Activated B cell treated with CpG ODN at 0.5 μM for 24 hours (primary cell): Measurements from ENCODE around the gene NUP205. TPM values are rescaled to one million over a fixed set of nuclear protein-coding genes. Genes with fewer than 3 reads are reported as not detected.
"Not testable (repeated sequence)": the region's sequence is repeated elsewhere in the genome, so short reads cannot be mapped to it uniquely, and the experiment has no call there.

Source experiments
- ATAC-seq: fragments of 200-7000 bp; cut with Tn5 transposase; one replicate; pipeline ENCODE4 v1.10.0; 2021; ENCODE audit warnings: low read depth, mild to moderate bottlenecking, moderate library complexity
- CTCF ChIA-PET: fragments of 350-600 bp; sonication (Branson Sonifier 250); formaldehyde crosslinking; loops from one replicate; lab custom pipeline; 2021; ENCODE audit warnings: antibody characterized with exemption; lab: Charles Lee
- POLR2A ChIA-PET: fragments of 350-600 bp; sonication (Branson Sonifier 250); formaldehyde crosslinking; loops from one replicate; lab custom pipeline; 2021; ENCODE audit warnings: antibody characterized with exemption; lab: Charles Lee
- DNase-seq: peaks from one replicate; pipeline ENCODE4 v3.0.0; 2022
- H3K27ac Mint-ChIP-seq: one replicate; pipeline ENCODE4 v1.8.0; 2020; ENCODE audit warnings: mixed read lengths
- H3K27me3 Mint-ChIP-seq: one replicate; pipeline ENCODE4 v1.8.0; 2021; ENCODE audit warnings: mixed read lengths
- H3K36me3 Mint-ChIP-seq: one replicate; pipeline ENCODE4 v1.8.0; 2021; ENCODE audit warnings: low read depth, mixed read lengths
- H3K4me1 Mint-ChIP-seq: one replicate; pipeline ENCODE4 v1.8.0; 2021; ENCODE audit warnings: mixed read lengths
- H3K4me3 Mint-ChIP-seq: one replicate; pipeline ENCODE4 v1.8.0; 2020; ENCODE audit warnings: mild to moderate bottlenecking, mixed read lengths
- H3K9me3 Mint-ChIP-seq: one replicate; pipeline ENCODE4 v1.8.0; 2020; ENCODE audit warnings: mixed read lengths
- CTCF ChIP-seq: fragments of 200-600 bp; IDR thresholded peaks from one replicate; pipeline ENCODE4 v1.8.0; 2022; ENCODE audit warnings: antibody characterized with exemption, mild to moderate bottlenecking
- intact Hi-C: fragments of 100-400 bp; cut with micrococcal nuclease; formaldehyde crosslinking; loops from one replicate; pipeline ENCODE4 v1.15.1; 2024
- total RNA-seq: library from RNA; stranded (reverse); gene quantifications from 2 replicates; pipeline ENCODE4 v1.2.3, GENCODE V29; 2022

Gene NUP205
- total RNA-seq, 1 donor from 2014 or later: 84.1 TPM

GRCh38 chr7:135664046-135664589, 106.4 kb downstream of the NUP205 start:
- DNase-seq (no peak), ATAC-seq (no peak)
- Mint-ChIP-seq H3K27me3 (no peaks in the 10 kb centered on the region), H3K4me1 (peaks cover 43% of the 10 kb centered on the region), H3K4me3 (peak overlapping the region; percentile 61), H3K9me3 (no peaks in the 10 kb centered on the region), H3K27ac (no peak overlapping the region), H3K36me3 (peaks cover 15% of the 10 kb centered on the region)
- intact Hi-C loops: loop anchor here (5.0 to 10.0 kb wide), 2 partner anchors 489 to 677 kb away; partner anchors contain the start of genes AGBL3 and CYREN
- ChIA-PET CTCF (interaction anchor here (0.6 kb wide), 1 partner anchor 9 kb away, joined by 5 read pairs; no protein-coding TSS in a partner anchor), POLR2A (interaction anchor here (0.7 to 0.9 kb wide), 2 partner anchors 9 to 12 kb away, joined by 3 read pairs; no protein-coding TSS in a partner anchor)
- TF ChIP-seq CTCF: no peak

DNA sequence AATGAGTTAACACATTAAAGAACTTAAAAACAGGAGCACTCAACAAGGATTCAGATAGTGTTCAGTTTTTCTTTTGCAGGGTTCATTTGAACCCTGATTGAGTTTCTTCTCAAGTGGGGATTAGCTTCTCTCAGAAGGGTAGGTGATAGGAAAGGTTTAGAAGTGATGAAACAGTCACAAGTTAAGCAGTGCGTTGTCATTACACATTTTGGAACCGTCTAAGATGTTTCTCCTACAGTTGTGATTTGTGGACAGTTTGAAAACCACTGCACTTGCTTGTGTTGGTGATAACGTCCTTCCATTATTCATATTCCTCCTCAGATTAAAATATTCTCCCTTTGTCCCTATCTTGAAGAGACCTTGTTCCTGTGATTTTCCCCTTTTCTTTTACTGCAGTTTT, 107.3 kb downstream of the NUP205 start:
- intact Hi-C loops: loop anchor here (10.0 kb wide), 1 partner anchor 490 kb away; the partner anchor contains the start of gene CYREN

DNA sequence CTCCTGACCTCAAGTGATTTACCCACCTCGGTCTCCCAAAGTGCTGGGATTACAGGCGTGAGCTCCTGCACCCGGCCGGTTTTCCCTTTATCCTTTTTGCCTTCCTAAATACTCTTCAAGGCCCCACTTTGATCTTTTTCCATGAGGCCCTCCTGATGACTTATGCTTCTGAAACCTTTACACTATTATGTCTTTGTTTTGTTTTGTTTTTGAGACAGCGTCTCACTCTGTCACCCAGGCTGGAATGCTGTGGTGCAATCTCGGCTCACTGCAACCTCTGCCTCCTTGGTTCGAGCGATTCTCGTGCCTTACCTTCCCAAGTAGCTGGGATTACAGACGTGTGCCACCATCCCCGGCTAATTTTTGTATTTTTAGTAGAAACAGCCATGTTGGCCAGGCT, 108.4 kb downstream of the NUP205 start:
- CTCF ChIA-PET: interaction anchor here (1.0 to 1.5 kb wide), 3 partner anchors 10 to 392 kb away, joined by 3 to 4 read pairs (median 3); no protein-coding TSS in a partner anchor
- intact Hi-C loops: loop anchor here (10.0 kb wide), 1 partner anchor 491 kb away; the partner anchor contains the start of gene CYREN
- no peak for ATAC-seq
- Mint-ChIP-seq H3K27me3 (no peaks in the 10 kb centered on the region), H3K4me3 (no peak overlapping the region), H3K4me1 (peaks cover 43% of the 10 kb centered on the region), H3K36me3 (peaks cover 19% of the 10 kb centered on the region), H3K27ac (no peak overlapping the region), H3K9me3 (no peaks in the 10 kb centered on the region)
- no peak for DNase-seq
- POLR2A ChIA-PET: no interaction called here
- no peak for TF ChIP-seq CTCF

More for the DNA sequence above, 107.3 kb downstream of the NUP205 start:
- ChIA-PET POLR2A (no interaction called here), CTCF (no interaction called here)
- no peaks in the 10 kb centered on the region for H3K27me3 Mint-ChIP-seq
- peaks cover 43% of the 10 kb centered on the region for H3K4me1 Mint-ChIP-seq
- TF ChIP-seq CTCF: no peak
- no peaks in the 10 kb centered on the region for H3K9me3 Mint-ChIP-seq
- H3K36me3 Mint-ChIP-seq: peaks cover 19% of the 10 kb centered on the region
- no peak for DNase-seq
- no peak overlapping the region for H3K27ac Mint-ChIP-seq
- H3K4me3 Mint-ChIP-seq: no peak overlapping the region
- no peak for ATAC-seq

DNA sequence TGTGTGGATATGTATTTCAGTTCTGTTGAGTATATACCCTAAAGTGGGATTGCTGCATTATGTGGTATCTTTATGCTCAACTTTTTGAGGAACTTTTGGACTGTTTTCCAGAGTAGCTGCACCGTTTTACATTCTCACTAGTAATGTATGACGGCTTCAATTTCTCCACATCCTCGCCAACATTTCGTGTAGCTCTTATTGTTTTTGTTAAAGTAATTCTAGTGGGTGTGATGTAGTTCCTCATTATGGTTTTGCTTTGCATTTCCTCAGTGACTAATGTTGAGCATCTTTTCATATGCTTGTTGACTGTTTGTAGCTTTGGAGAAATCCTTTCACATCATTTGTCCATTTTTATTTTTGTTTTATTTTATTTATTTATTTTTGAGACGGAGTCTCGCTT, 109.1 kb downstream of the NUP205 start:
- ChIA-PET CTCF (interaction anchor here (1.0 to 1.5 kb wide), 3 partner anchors 9 to 392 kb away, joined by 3 to 4 read pairs (median 3); no protein-coding TSS in a partner anchor), POLR2A (no interaction called here)
- TF ChIP-seq CTCF: no peak
- Mint-ChIP-seq H3K36me3 (peaks cover 21% of the 10 kb centered on the region), H3K27ac (no peak overlapping the region), H3K4me1 (peaks cover 43% of the 10 kb centered on the region), H3K27me3 (no peaks in the 10 kb centered on the region), H3K9me3 (no peaks in the 10 kb centered on the region), H3K4me3 (no peak overlapping the region)
- intact Hi-C loops: loop anchor here (10.0 kb wide), 1 partner anchor 492 kb away; the partner anchor contains the start of gene CYREN
- ATAC-seq (no peak), DNase-seq (no peak)

DNA sequence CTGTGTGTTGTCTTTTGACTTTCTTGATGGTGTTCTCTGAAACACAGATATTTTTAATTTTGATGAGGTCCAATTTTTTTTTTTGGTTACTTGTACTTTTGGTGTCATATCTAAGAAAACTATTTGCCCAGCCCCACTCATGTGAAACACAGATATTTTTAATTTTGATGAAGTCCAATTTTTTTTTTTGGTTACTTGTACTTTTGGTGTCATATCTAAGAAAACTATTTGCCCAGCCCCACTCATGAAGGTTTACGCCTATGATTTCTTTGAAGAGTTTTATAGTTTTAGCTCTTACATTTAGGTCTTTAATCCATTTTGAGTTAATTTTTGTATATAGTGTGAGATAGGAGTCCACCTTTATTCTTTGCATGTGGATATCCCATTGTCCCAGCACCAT, 109.9 kb downstream of the NUP205 start:
- H3K4me1 Mint-ChIP-seq: peaks cover 43% of the 10 kb centered on the region
- CTCF ChIA-PET: interaction anchor here (1.3 to 1.5 kb wide), 2 partner anchors 8 to 22 kb away, joined by 3 to 4 read pairs; no protein-coding TSS in a partner anchor
- H3K4me3 Mint-ChIP-seq, H3K27me3 Mint-ChIP-seq, POLR2A ChIA-PET, H3K9me3 Mint-ChIP-seq, H3K27ac Mint-ChIP-seq, DNase-seq, ATAC-seq: not testable (repeated sequence)
- intact Hi-C loops: loop anchor here (10.0 kb wide), 1 partner anchor 493 kb away; the partner anchor contains the start of gene CYREN
- peaks cover 20% of the 10 kb centered on the region for H3K36me3 Mint-ChIP-seq

- Mint-ChIP-seq H3K4me1 (peaks cover 38% of the 10 kb centered on the region), H3K36me3 (peaks cover 28% of the 10 kb centered on the region)
- intact Hi-C loops: loop anchor here (10.0 kb wide), 1 partner anchor 494 kb away; the partner anchor contains the start of gene CYREN
- POLR2A ChIA-PET, CTCF ChIA-PET, ATAC-seq, H3K27me3 Mint-ChIP-seq, H3K4me3 Mint-ChIP-seq, H3K27ac Mint-ChIP-seq, H3K9me3 Mint-ChIP-seq, DNase-seq: not testable (repeated sequence)
These were observed 111.2 kb downstream of the NUP205 start for GRCh38 chr7:135668852-135669395.
